Stimulated activated CD8-positive, alpha-beta memory T cell treated with anti-CD3 and anti-CD28 coated beads, Interleukin-4, amount 100 ng/mL, for 48 hours (primary cell): ENCODE data around the gene CXXC4.

Experiments used
- DNase-seq: peaks from one replicate; pipeline ENCODE4 v3.0.0-alpha.2; 2020

Gene CXXC4

GRCh38 chr4:104488151-104488550, 6.5 kb downstream of the CXXC4 start:
- DNase-seq = no peak

DNA sequence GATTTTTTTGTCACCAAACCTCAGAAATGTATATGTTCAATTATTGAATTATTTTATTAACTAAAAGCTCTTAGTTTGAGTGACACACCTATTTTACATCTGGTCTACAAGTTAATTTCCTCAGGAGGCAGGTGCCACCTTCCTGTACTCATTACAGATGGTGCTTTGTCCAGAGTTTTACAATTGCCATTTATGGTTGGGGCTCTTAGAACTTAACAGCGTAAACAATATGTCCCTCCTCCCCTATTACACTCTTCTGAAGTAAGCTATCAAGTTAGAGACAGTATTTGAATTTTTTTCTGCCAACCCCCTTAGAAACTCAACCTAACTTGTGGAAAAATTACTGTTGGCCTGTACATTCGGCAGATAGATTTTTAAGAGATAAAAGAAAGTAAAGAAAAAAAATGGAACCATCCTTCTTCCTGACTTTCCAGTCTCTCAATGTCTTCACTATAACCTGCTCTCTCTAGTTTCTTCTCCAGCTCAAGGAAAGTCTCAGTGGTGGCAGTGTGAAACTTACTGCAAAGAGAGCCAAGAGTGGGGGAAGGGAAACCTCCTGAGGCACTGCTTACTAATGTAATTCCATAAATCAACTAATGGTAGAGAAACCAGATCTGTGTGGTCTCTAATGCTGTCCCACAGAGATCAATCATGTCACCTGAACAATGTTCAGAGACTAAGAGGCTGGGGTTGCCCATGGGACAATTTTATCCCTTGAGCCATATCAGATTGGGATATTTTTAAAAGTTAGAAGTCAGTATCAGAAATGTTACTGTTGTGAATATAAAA, 7.8 kb downstream of the CXXC4 start:
- DNase-seq = no peak

GRCh38 chr4:104475652-104476051, 19.0 kb downstream of the CXXC4 start:
- no peak for DNase-seq

DNA sequence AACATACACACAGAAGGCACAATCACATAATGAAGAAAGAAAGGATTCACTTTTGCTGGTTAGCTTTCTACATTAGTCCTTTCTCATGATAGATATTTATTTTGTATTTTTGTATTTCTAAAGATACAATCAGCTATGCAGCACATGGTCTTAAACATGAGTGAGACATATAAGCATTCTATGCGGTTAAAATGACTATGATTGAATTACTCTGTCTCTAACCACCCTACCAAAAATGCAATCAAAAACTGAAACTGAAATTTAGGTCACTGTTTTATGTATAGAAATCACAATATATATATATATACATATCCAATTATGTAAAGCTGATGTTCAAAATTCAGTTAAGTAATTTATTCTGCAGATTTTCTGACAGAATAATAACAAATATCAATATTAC, 21.9 kb downstream of the CXXC4 start:
- DNase-seq = no peak

DNA sequence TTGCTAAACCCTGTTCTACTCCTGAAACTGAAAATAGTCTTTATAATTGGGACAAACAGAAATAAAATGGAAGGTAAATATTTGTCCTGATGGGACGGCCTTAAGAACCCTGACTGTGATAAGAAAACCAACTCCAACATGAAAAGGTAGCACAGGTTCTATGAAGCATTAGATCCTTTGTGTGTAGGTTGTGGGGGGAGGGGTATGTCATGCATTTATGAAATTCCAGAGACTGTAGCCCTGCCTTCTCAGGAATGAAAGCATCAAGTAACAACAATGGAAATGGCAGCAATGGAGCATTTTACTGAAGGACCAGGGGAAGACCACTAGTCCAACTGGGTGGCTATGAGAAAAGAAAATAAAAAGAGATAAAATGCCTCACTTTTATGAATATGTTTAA, 23.9 kb downstream of the CXXC4 start:
- DNase-seq = no peak

DNA sequence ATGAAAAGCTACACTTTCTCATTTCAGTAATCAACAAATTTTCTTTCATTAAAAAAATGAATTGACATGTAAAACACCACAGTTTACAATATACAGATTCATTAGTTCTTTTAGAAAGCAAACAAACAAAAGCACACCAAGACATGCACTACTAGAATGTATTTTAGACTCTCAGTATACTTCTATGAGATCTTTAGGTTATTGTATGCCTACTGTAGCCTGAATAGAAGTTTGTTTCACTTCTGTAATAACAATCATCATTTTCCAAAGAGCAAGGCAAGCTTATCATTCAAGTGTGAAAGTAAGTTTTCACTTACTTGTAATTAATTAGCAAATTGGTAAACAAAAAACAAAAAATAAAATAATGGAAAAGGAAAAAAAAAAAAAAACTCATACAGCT, 24.9 kb downstream of the CXXC4 start:
- DNase-seq = no peak

DNA sequence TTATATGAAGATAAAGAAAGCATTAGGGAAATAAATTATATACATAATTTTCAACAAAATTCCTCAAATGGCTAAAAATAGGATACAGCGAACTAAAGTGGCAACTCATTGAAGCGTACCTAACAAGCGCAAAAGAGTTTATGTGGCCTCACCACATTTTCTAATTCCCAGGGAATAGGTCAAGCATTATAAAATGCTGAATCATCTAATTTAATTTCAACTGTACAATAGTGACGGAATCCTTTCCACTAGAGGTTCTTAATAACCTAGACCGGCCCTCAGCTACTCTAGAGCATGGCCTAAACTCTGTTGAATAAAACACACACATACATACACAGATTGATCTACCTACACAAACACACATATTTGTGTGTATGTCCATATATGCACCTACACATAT, 29.1 kb downstream of the CXXC4 start:
- no peak for DNase-seq

GRCh38 chr4:104465201-104465600, 29.5 kb downstream of the CXXC4 start:
- DNase-seq = no peak

- no peak for DNase-seq
Measured at GRCh38 chr4:104462641-104463040, 32.1 kb downstream of the CXXC4 start.

GRCh38 chr4:104457308-104457981, 37.2 kb downstream of the CXXC4 start:
- no peak for DNase-seq

DNA sequence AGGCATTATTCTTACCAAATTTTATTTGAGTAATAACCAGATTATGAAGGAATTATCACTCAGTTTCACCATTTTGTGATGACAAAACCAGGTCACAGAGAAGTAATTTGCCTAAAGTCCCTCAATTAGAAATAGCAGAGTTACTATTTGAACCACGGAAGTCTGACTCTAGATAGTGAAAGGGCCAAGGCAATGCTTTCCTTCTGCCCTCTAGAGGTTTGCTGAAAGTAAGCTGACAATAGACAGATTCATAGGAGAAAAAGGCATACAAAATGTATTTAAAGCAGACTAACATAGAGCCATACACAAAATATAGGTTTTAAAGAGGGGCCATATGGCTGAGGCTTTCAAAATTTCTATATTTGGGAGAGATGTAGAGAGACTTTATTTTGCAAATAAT, 43.1 kb downstream of the CXXC4 start:
- no peak for DNase-seq

- DNase-seq = no peak
Measured at GRCh38 chr4:104449537-104449936, 45.2 kb downstream of the CXXC4 start.

GRCh38 chr4:104447294-104447693, 47.4 kb downstream of the CXXC4 start:
- DNase-seq = no peak

- DNase-seq = no peak
Measured at GRCh38 chr4:104446431-104447278, 48.0 kb downstream of the CXXC4 start.

GRCh38 chr4:104444685-104445084, 50.0 kb downstream of the CXXC4 start:
- no peak for DNase-seq

- DNase-seq = no peak
Measured at GRCh38 chr4:104436542-104436941, 58.2 kb downstream of the CXXC4 start.

- no peak for DNase-seq
Measured at GRCh38 chr4:104429150-104429741, 65.4 kb downstream of the CXXC4 start.

DNA sequence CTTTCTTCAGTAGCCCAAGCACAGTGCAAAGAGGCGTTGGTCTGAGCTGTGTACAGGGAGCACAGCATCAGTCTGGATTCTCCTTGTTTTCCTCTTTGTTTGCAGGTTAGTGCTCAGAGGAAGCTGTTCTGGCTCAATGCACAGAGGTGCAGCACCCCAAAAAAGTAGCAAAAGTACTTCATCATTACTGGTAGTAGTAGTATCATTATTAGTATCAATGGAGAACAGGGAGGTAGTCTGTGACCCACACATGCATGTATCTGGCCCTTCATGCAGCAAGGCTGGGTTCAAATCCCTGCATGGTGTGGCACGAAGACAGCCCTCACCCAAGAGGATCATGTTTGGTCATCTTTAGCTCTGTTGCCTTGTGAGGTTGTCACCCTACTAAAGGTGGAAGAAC, 68.7 kb downstream of the CXXC4 start:
- DNase-seq = no peak

- DNase-seq = no peak
Measured at GRCh38 chr4:104424989-104425388, 69.7 kb downstream of the CXXC4 start.

- DNase-seq = no peak
Measured at GRCh38 chr4:104424475-104424941, 70.2 kb downstream of the CXXC4 start.

GRCh38 chr4:104421566-104421965, 73.1 kb downstream of the CXXC4 start:
- no peak for DNase-seq

- DNase-seq = no peak
Measured at GRCh38 chr4:104420766-104421165, 73.9 kb downstream of the CXXC4 start.
